ENCODE data around the gene MKX. TPM values are rescaled to one million over a fixed set of nuclear protein-coding genes. Genes with fewer than 3 reads are reported as not detected.

The MKX gene
- polyA plus RNA-seq, 2 of the 4 experiments (the other 2 are of a cell fraction), result 0.03 TPM; not detected in 1

GRCh38 chr10:27638071-27638750, 107.4 kb downstream of the MKX start:
- Histone ChIP-seq H3K4me1 (no peaks in the 10 kb centered on the region), H3K4me2 (no peak overlapping the region), H3K9me3 (no peaks in the 10 kb centered on the region), H3K4me3 (no peak overlapping the region), H3K27ac (no peak overlapping the region)
- ChIA-PET POLR2A (no interaction called here), CTCF (interaction anchor here (0.7 kb wide), 1 partner anchor 57 kb away, joined by 3 read pairs; no protein-coding TSS in a partner anchor)
- WGBS (ENCODE audit: missing lambda C conversion rate), result 32% methylated on average over 3 of the region's 3 CpGs
- no peak for DNase-seq (ENCODE audit: low read depth in 1 of 2, low spot score in 1 of 2)
- FAIRE-seq, result no peak
- ATAC-seq, result no peak
- TF ChIP-seq CHD2 (IDR thresholded peaks at IDR 0.05; ENCODE audit: low read length, partially characterized antibody), result no peak
- TF ChIP-seq KDM5A (IDR thresholded peaks at IDR 0.05), result no peak
- no peak for TF ChIP-seq ZSCAN20 (CRISPR knock-in tag; IDR thresholded peaks at IDR 0.05)
- TF ChIP-seq MAX (IDR thresholded peaks at IDR 0.05), result no peak
- TF ChIP-seq BHLHE40 (IDR thresholded peaks at IDR 0.05; ENCODE audit: low read depth, low read length), result no peak
- no peak for TF ChIP-seq FOSL2 (IDR thresholded peaks at IDR 0.05)
- TF ChIP-seq FOSL2 (CRISPR knock-in tag; IDR thresholded peaks at IDR 0.05), result no peak
- TF ChIP-seq GATA3 (IDR thresholded peaks at IDR 0.05; ENCODE audit: borderline replicate concordance), result no peak
- TF ChIP-seq RARB (CRISPR knock-in tag; IDR thresholded peaks at IDR 0.05), result no peak
- TF ChIP-seq EHF (CRISPR knock-in tag; IDR thresholded peaks at IDR 0.05), result no peak
- no peak for TF ChIP-seq ZC3H11A (IDR thresholded peaks at IDR 0.05)
- no peak for TF ChIP-seq PBX3 (IDR thresholded peaks at IDR 0.05)
- TF ChIP-seq TFCP2L1 (CRISPR knock-in tag; IDR thresholded peaks at IDR 0.05), result no peak
- TF ChIP-seq USF2 (IDR thresholded peaks at IDR 0.05), result no peak
- TF ChIP-seq NPAS2 (CRISPR knock-in tag; IDR thresholded peaks at IDR 0.05; ENCODE audit: borderline replicate concordance), result no peak

GRCh38 chr10:27637601-27638000, 108.0 kb downstream of the MKX start:
- Histone ChIP-seq H3K4me2 (no peak overlapping the region), H3K4me3 (no peak overlapping the region), H3K4me1 (no peaks in the 10 kb centered on the region), H3K27ac (no peak overlapping the region), H3K9me3 (no peaks in the 10 kb centered on the region)
- TF ChIP-seq KDM1A (IDR thresholded peaks at IDR 0.05; ENCODE audit: low read depth) (no peak), CTCF (IDR thresholded peaks at IDR 0.05) (no peak)
- POLR2A ChIA-PET, result no interaction called here
- CTCF ChIA-PET, result interaction anchor here (0.6 to 0.7 kb wide), 2 partner anchors 26 to 58 kb away, joined by 3 to 4 read pairs; no protein-coding TSS in a partner anchor
- WGBS (ENCODE audit: missing lambda C conversion rate), result 2% methylated on average over 2 of the region's 2 CpGs
- FAIRE-seq, result no peak
- no peak for DNase-seq (ENCODE audit: low read depth in 1 of 2, low spot score in 1 of 2)
- no peak for ATAC-seq

- POLR2A ChIA-PET, result no interaction called here
- no peak for FAIRE-seq
- CTCF ChIA-PET, result interaction anchor here (1.4 kb wide), 1 partner anchor 21 kb away, joined by 3 read pairs; no protein-coding TSS in a partner anchor
- 32% methylated on average over 1 of the region's 1 CpG for WGBS (ENCODE audit: missing lambda C conversion rate)
- no peak for ATAC-seq
- Histone ChIP-seq H3K4me3 (no peak overlapping the region), H3K4me2 (no peak overlapping the region), H3K4me1 (no peaks in the 10 kb centered on the region), H3K27ac (no peak overlapping the region), H3K9me3 (no peaks in the 10 kb centered on the region)
- DNase-seq (ENCODE audit: low read depth in 1 of 2, low spot score in 1 of 2), result no peak
- TF ChIP-seq FOSB (CRISPR knock-in tag; IDR thresholded peaks at IDR 0.05) (no peak), NR3C1 (IDR thresholded peaks at IDR 0.05) (no peak), CHD2 (IDR thresholded peaks at IDR 0.05; ENCODE audit: low read length, partially characterized antibody) (no peak), HMGXB4 (CRISPR knock-in tag; IDR thresholded peaks at IDR 0.05; ENCODE audit: borderline replicate concordance) (no peak), PHF8 (IDR thresholded peaks at IDR 0.05; ENCODE audit: borderline replicate concordance, low read depth) (no peak), SREBF2 (IDR thresholded peaks at IDR 0.05) (no peak), ELK1 (IDR thresholded peaks at IDR 0.05; ENCODE audit: low read depth, low read length) (no peak), HOXB5 (CRISPR knock-in tag; IDR thresholded peaks at IDR 0.05) (no peak), CBX8 (IDR thresholded peaks at IDR 0.05) (no peak), E2F6 (IDR thresholded peaks at IDR 0.05; ENCODE audit: borderline replicate concordance, low read depth) (no peak), TP53 (CRISPR knock-in tag; IDR thresholded peaks at IDR 0.05) (no peak), ZNF302 (CRISPR knock-in tag; IDR thresholded peaks at IDR 0.05) (no peak)
Observed at GRCh38 chr10:27636816-27637215, 108.8 kb downstream of the MKX start.
